Neural progenitor cell (in vitro differentiated cells): ENCODE data around the gene PLCXD3. TPM values are rescaled to one million over a fixed set of nuclear protein-coding genes. Genes with fewer than 3 reads are reported as not detected.

Experiments used
- DNase-seq: peaks from one replicate; pipeline ENCODE4 v3.0.0-alpha.2; 2016; ENCODE audit warnings: low spot score
- H2AFZ ChIP-seq: fragments of 200-600 bp; sonication (generic); replicated peaks from 2 replicates; pipeline ENCODE4 v1.6.1; 2016; ENCODE audit warnings: antibody characterized with exemption
- H3F3A ChIP-seq: fragments of 200-600 bp; sonication (generic); 2 replicates; pipeline ENCODE4 v1.6.1; 2016; ENCODE audit warnings: antibody characterized with exemption, low read depth
- H3K27ac ChIP-seq: fragments of 200-600 bp; sonication (generic); 2 replicates; pipeline ENCODE4 v1.5.1; 2016; ENCODE audit warnings: mild to moderate bottlenecking
- H3K27me3 ChIP-seq: fragments of 200-600 bp; sonication (generic); 2 replicates; pipeline ENCODE4 v1.6.1; 2016; ENCODE audit warnings: mild to moderate bottlenecking, moderate library complexity
- H3K36me3 ChIP-seq: fragments of 200-600 bp; sonication (generic); 2 replicates; pipeline ENCODE4 v1.5.1; 2016
- H3K4me1 ChIP-seq: fragments of 200-600 bp; sonication (generic); 2 replicates; pipeline ENCODE4 v1.6.1; 2016; ENCODE audit warnings: mixed run types
- H3K4me2 ChIP-seq: fragments of 200-600 bp; sonication (generic); 2 replicates; pipeline ENCODE4 v1.6.1; 2016
- H3K4me3 ChIP-seq: fragments of 200-600 bp; sonication (generic); 2 replicates; pipeline ENCODE4 v1.5.1; 2016
- H3K79me2 ChIP-seq: fragments of 200-600 bp; sonication (generic); 2 replicates; pipeline ENCODE4 v1.6.1; 2016; ENCODE audit warnings: low read depth
- H3K9ac ChIP-seq: fragments of 200-600 bp; sonication (generic); 2 replicates; pipeline ENCODE4 v1.6.1; 2016
- H3K9me3 ChIP-seq: fragments of 200-600 bp; sonication (generic); 2 replicates; pipeline ENCODE4 v1.5.1; 2016; ENCODE audit warnings: low read depth
- H4K20me1 ChIP-seq: fragments of 200-600 bp; sonication (generic); 2 replicates; pipeline ENCODE4 v1.6.1; 2016; ENCODE audit warnings: low read depth
- H3K27ac Mint-ChIP-seq: 3 replicates; pipeline ENCODE4 v1.8.0; 2021; ENCODE audit warnings: mixed read lengths
- H3K27me3 Mint-ChIP-seq: 2 replicates; pipeline ENCODE4 v1.8.0; 2022; ENCODE audit warnings: low read depth, mild to moderate bottlenecking, inconsistent platforms, moderate library complexity, mixed read lengths; ENCODE audit not compliant: insufficient read depth
- H3K36me3 Mint-ChIP-seq: 3 replicates; pipeline ENCODE4 v1.8.0; 2021; ENCODE audit warnings: mixed read lengths
- H3K4me1 Mint-ChIP-seq: 3 replicates; pipeline ENCODE4 v1.8.0; 2021; ENCODE audit warnings: mixed read lengths
- H3K4me3 Mint-ChIP-seq: 3 replicates; pipeline ENCODE4 v1.8.0; 2021; ENCODE audit warnings: mild to moderate bottlenecking, moderate library complexity, mixed read lengths
- H3K9me3 Mint-ChIP-seq: 3 replicates; pipeline ENCODE4 v1.8.0; 2020; ENCODE audit warnings: mixed read lengths
- EZH2 ChIP-seq: fragments of 200-600 bp; sonication (generic); IDR thresholded peaks from 2 replicates; pipeline ENCODE4 v1.6.1; 2017; ENCODE audit warnings: antibody characterized with exemption, mild to moderate bottlenecking, moderate library complexity
- EZH2phosphoT487 ChIP-seq: fragments of 200-600 bp; sonication (generic); IDR thresholded peaks from 2 replicates; pipeline ENCODE4 v1.6.1; 2017; ENCODE audit warnings: antibody characterized with exemption
- total RNA-seq: library from RNA; depleted of rRNA; stranded (reverse); fragments of >200 nt; gene quantifications from 2 replicates; pipeline ENCODE4 v1.2.3, GENCODE V29; 2015; ENCODE audit warnings: low replicate concordance
- TF ChIP-seq, protein P1 (sequence below): fragments of 200-600 bp; sonication (generic); IDR thresholded peaks from 2 replicates; pipeline ENCODE4 v1.5.1; 2017; ENCODE audit warnings: antibody characterized with exemption, mild to moderate bottlenecking

PLCXD3 gene
- total RNA-seq, 1 donor from 2014 or later = not detected

DNA sequence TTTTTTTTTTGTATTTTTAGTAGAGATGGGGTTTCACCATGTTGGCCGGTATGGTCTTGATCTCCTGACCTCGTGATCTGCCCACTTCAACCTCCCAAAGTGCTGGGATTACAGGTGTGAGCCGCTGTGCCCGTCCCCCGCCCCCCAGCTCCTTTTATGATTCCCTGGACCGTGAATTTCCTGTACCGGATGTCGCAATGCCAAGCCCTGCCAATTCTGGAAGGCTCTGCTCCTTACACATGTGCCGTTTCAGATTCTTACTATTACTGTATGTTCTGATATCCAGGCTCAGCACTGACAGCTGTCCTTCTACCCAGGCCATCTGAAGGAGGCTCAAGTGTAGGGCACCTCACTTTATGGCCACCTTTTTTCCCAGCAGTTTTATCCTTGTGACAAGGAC is 100.1 kb downstream of the PLCXD3 start:
- Histone ChIP-seq H3K9ac (no peak overlapping the region), H3F3A (no peaks in the 10 kb centered on the region), H3K27me3 (no peaks in the 10 kb centered on the region), H3K9me3 (no peaks in the 10 kb centered on the region), H2AFZ (no peak overlapping the region), H3K79me2 (no peaks in the 10 kb centered on the region), H4K20me1 (no peaks in the 10 kb centered on the region), H3K27ac (no peak overlapping the region), H3K4me3 (no peak overlapping the region), H3K4me2 (no peak overlapping the region), H3K36me3 (no peaks in the 10 kb centered on the region), H3K4me1 (peaks cover 9% of the 10 kb centered on the region)
- Mint-ChIP-seq H3K4me1 (peaks cover 21% of the 10 kb centered on the region), H3K9me3 (no peaks in the 10 kb centered on the region), H3K36me3 (no peaks in the 10 kb centered on the region), H3K4me3 (no peak overlapping the region), H3K27me3 (no peaks in the 10 kb centered on the region), H3K27ac (no peak overlapping the region)
- DNase-seq = no peak
- TF ChIP-seq EZH2 (no peak), EZH2phosphoT487 (no peak)
- TF ChIP-seq, protein P1, sequence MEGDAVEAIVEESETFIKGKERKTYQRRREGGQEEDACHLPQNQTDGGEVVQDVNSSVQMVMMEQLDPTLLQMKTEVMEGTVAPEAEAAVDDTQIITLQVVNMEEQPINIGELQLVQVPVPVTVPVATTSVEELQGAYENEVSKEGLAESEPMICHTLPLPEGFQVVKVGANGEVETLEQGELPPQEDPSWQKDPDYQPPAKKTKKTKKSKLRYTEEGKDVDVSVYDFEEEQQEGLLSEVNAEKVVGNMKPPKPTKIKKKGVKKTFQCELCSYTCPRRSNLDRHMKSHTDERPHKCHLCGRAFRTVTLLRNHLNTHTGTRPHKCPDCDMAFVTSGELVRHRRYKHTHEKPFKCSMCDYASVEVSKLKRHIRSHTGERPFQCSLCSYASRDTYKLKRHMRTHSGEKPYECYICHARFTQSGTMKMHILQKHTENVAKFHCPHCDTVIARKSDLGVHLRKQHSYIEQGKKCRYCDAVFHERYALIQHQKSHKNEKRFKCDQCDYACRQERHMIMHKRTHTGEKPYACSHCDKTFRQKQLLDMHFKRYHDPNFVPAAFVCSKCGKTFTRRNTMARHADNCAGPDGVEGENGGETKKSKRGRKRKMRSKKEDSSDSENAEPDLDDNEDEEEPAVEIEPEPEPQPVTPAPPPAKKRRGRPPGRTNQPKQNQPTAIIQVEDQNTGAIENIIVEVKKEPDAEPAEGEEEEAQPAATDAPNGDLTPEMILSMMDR = no peak

DNA sequence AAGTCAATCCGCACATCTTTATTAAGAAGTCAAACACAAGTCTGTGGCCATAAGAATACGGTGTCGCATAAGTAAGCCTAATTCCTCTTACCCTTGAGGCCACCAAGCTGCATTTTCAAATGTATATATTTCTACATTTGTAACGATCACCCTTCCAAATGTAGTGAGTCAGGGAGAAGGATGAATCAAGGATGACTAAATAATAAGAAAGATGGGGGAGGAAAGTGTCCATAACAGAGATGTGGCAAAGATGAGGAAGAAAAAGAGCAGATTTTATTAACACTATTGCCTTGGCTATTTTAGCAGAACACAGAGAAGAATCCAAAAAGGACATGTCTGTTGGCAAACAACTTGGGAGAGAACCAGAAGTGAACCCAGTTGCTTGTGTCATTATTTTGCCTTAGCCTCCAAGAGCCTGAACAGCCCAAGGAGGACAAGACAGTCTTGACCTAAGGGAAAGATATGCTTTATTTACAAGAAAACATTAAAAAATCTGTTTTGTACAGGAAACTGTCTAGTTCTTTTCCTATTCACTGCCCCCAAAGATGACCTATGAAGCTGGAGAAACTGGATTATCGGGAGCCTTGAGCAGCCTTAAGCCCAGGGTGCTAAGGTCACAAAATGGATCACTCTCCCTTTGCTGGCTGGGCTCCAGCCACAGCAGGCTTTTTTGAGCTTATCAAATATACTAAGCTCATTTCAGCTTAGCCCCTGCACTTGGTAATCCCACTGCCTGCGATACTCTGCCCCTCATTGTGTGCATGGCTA is 101.5 kb downstream of the PLCXD3 start:
- Histone ChIP-seq H3K4me1 (peaks cover 9% of the 10 kb centered on the region), H4K20me1 (no peaks in the 10 kb centered on the region), H3K9me3 (no peaks in the 10 kb centered on the region), H3F3A (no peaks in the 10 kb centered on the region), H3K36me3 (no peaks in the 10 kb centered on the region), H3K4me2 (no peak overlapping the region), H3K4me3 (no peak overlapping the region), H3K9ac (no peak overlapping the region), H2AFZ (no peak overlapping the region), H3K79me2 (no peaks in the 10 kb centered on the region), H3K27ac (no peak overlapping the region), H3K27me3 (no peaks in the 10 kb centered on the region)
- Mint-ChIP-seq H3K4me1 (peaks cover 18% of the 10 kb centered on the region), H3K27ac (no peak overlapping the region), H3K27me3 (no peaks in the 10 kb centered on the region), H3K9me3 (no peaks in the 10 kb centered on the region), H3K36me3 (no peaks in the 10 kb centered on the region), H3K4me3 (no peak overlapping the region)
- DNase-seq = no peak
- no peak for TF ChIP-seq EZH2phosphoT487
- no peak for TF ChIP-seq EZH2
- TF ChIP-seq, protein P1 = no peak

DNA sequence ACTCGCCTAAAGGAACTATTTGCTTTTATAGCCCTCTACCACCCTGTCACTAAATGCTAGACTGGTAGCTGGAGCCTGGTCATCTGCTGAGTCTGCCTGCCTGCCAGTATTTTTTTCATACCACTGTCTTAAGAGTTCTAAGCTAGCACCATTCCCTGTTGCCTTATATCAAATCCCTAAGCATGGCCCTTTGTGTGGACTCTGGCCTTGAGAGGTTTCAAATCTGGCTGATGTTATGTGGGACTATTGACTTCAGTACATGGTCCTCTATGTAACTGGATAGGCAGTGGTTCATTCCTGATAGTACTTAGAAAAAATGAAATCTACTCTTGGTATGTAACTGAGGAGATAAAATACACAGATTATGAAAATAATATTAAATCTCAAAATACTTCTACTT is 103.5 kb downstream of the PLCXD3 start:
- H3K36me3 Mint-ChIP-seq = no peaks in the 10 kb centered on the region
- H3K79me2 ChIP-seq = no peaks in the 10 kb centered on the region
- peaks cover 9% of the 10 kb centered on the region for H3K4me1 ChIP-seq
- H3K9me3 ChIP-seq = no peaks in the 10 kb centered on the region
- no peak overlapping the region for H3K27ac ChIP-seq
- no peak overlapping the region for H3K9ac ChIP-seq
- no peaks in the 10 kb centered on the region for H4K20me1 ChIP-seq
- H3K4me2 ChIP-seq = no peak overlapping the region
- DNase-seq = no peak
- TF ChIP-seq, protein P1 = no peak
- no peak for TF ChIP-seq EZH2phosphoT487
- no peak for TF ChIP-seq EZH2
- peaks cover 18% of the 10 kb centered on the region for H3K4me1 Mint-ChIP-seq
- H3K27me3 Mint-ChIP-seq = no peaks in the 10 kb centered on the region
- H3K4me3 ChIP-seq = no peak overlapping the region
- H3K4me3 Mint-ChIP-seq = no peak overlapping the region
- no peaks in the 10 kb centered on the region for H3F3A ChIP-seq
- no peaks in the 10 kb centered on the region for H3K36me3 ChIP-seq
- no peaks in the 10 kb centered on the region for H3K27me3 ChIP-seq
- no peak overlapping the region for H2AFZ ChIP-seq
- no peak overlapping the region for H3K27ac Mint-ChIP-seq
- no peaks in the 10 kb centered on the region for H3K9me3 Mint-ChIP-seq
